Stimulated activated CD8-positive, alpha-beta memory T cell treated with anti-CD3 and anti-CD28 coated beads, Interleukin-12 subunit alpha, Interleukin-12 subunit beta, amount 100 ng/mL, for 1 hour (primary cell): Measurements from ENCODE around the gene RNF145.
"Not testable (repeated sequence)": the region's sequence is repeated elsewhere in the genome, so short reads cannot be mapped to it uniquely, and the experiment has no call there.

Source experiments
- DNase-seq: peaks from one replicate; pipeline ENCODE4 v3.0.0-alpha.2; 2020; ENCODE audit warnings: low read depth

RNF145 gene

GRCh38 chr5:159209438-159210209 lies at the start of gene RNF145:
Gene RNF145 (minus strand): TSS chr5:159209553. CDS start chr5:159203617, 5,936 bp downstream.
- DNase-seq, result peak; percentile 92

- DNase-seq, result no peak
Measured at GRCh38 chr5:159258361-159258760, 49.0 kb upstream of the RNF145 start.

- no peak for DNase-seq
Measured at GRCh38 chr5:159257629-159258283, 48.4 kb upstream of the RNF145 start.

- no peak for DNase-seq
Measured at GRCh38 chr5:159257007-159257406, 47.7 kb upstream of the RNF145 start.

- no peak for DNase-seq
Measured at GRCh38 chr5:159252195-159252594, 42.8 kb upstream of the RNF145 start.

- DNase-seq, result no peak
Measured at GRCh38 chr5:159249158-159249557, 39.8 kb upstream of the RNF145 start.

- DNase-seq, result no peak
Measured at GRCh38 chr5:159244890-159245289, 35.5 kb upstream of the RNF145 start.

- DNase-seq, result no peak
Measured at GRCh38 chr5:159244163-159244562, 34.8 kb upstream of the RNF145 start.

- DNase-seq, result no peak
Measured at GRCh38 chr5:159243385-159243784, 34.0 kb upstream of the RNF145 start.

- no peak for DNase-seq
Measured at GRCh38 chr5:159242656-159243055, 33.3 kb upstream of the RNF145 start.

- no peak for DNase-seq
Measured at GRCh38 chr5:159241946-159242552, 32.7 kb upstream of the RNF145 start.

GRCh38 chr5:159240301-159240870 lies 31.0 kb upstream of the RNF145 start:
- no peak for DNase-seq

- DNase-seq, result not testable (repeated sequence)
Measured at GRCh38 chr5:159235871-159236520, 26.6 kb upstream of the RNF145 start.

- DNase-seq, result no peak
Measured at GRCh38 chr5:159231167-159231566, 21.8 kb upstream of the RNF145 start.

- no peak for DNase-seq
Measured at GRCh38 chr5:159230657-159231056, 21.3 kb upstream of the RNF145 start.

- not testable (repeated sequence) for DNase-seq
Measured at GRCh38 chr5:159228097-159228496, 18.7 kb upstream of the RNF145 start.

- no peak for DNase-seq
Measured at GRCh38 chr5:159227452-159227851, 18.1 kb upstream of the RNF145 start.

GRCh38 chr5:159226451-159226850 lies 17.1 kb upstream of the RNF145 start:
- DNase-seq, result no peak

- no peak for DNase-seq
Measured at GRCh38 chr5:159224471-159224870, 15.1 kb upstream of the RNF145 start.

GRCh38 chr5:159223469-159223868 lies 14.1 kb upstream of the RNF145 start:
- no peak for DNase-seq

GRCh38 chr5:159220206-159220605 lies 10.9 kb upstream of the RNF145 start:
- no peak for DNase-seq

GRCh38 chr5:159218595-159219023 lies 9.3 kb upstream of the RNF145 start:
- DNase-seq, result no peak
